ENCODE results near the gene UBASH3B.
A peak's percentile ranks its signal among the peaks of the same experiment; 100 is the strongest.

The UBASH3B gene

GRCh38 chr11:122711362-122711761, 55.8 kb downstream of the UBASH3B start:
- DNase-seq (ENCODE audit: low read depth): no peak
- no peak overlapping the region for H3K4me3 ChIP-seq (ENCODE audit: low read depth, low read length)
- TF ChIP-seq CTCF (IDR thresholded peaks at IDR 0.05; ENCODE audit: control insufficient read depth, extremely low read depth, insufficient read depth): no peak

- no peak for TF ChIP-seq CTCF (IDR thresholded peaks at IDR 0.05; ENCODE audit: control insufficient read depth, extremely low read depth, insufficient read depth)
- peak; percentile 3 for DNase-seq (ENCODE audit: low read depth)
- no peak overlapping the region for H3K4me3 ChIP-seq (ENCODE audit: low read depth, low read length)
Observed at GRCh38 chr11:122711831-122712381, 56.4 kb downstream of the UBASH3B start.

GRCh38 chr11:122714004-122714403, 58.5 kb downstream of the UBASH3B start:
- no peak for DNase-seq (ENCODE audit: low read depth)
- TF ChIP-seq CTCF (IDR thresholded peaks at IDR 0.05; ENCODE audit: control insufficient read depth, extremely low read depth, insufficient read depth): no peak
- no peak overlapping the region for H3K4me3 ChIP-seq (ENCODE audit: low read depth, low read length)

- no peak for DNase-seq (ENCODE audit: low read depth)
- no peak overlapping the region for H3K4me3 ChIP-seq (ENCODE audit: low read depth, low read length)
- TF ChIP-seq CTCF (IDR thresholded peaks at IDR 0.05; ENCODE audit: control insufficient read depth, extremely low read depth, insufficient read depth): no peak
Observed at GRCh38 chr11:122714484-122714883, 59.0 kb downstream of the UBASH3B start.

GRCh38 chr11:122715548-122716440, 60.3 kb downstream of the UBASH3B start:
- no peak for DNase-seq (ENCODE audit: low read depth)
- no peak for TF ChIP-seq CTCF (IDR thresholded peaks at IDR 0.05; ENCODE audit: control insufficient read depth, extremely low read depth, insufficient read depth)
- no peak overlapping the region for H3K4me3 ChIP-seq (ENCODE audit: low read depth, low read length)

- no peak for TF ChIP-seq CTCF (IDR thresholded peaks at IDR 0.05; ENCODE audit: control insufficient read depth, extremely low read depth, insufficient read depth)
- H3K4me3 ChIP-seq (ENCODE audit: low read depth, low read length): no peak overlapping the region
- no peak for DNase-seq (ENCODE audit: low read depth)
Observed at GRCh38 chr11:122717264-122717867, 61.8 kb downstream of the UBASH3B start.
